GM18505 (cell line): ENCODE measurements around the gene OTOG.

Experiments used
- ATAC-seq: cut with Tn5 transposase; IDR thresholded peaks from one replicate; pipeline ENCODE4 v1.9.1; 2021; ENCODE audit not compliant: unreplicated experiment
- POLR2A ChIP-seq: IDR thresholded peaks from 4 replicates; pipeline ENCODE4 v1.6.1; 2011; ENCODE audit warnings: borderline replicate concordance; ENCODE audit not compliant: insufficient read depth, insufficient read length; ENCODE audit errors: extremely low read depth

The OTOG gene

GRCh38 chr11:17629113-17629512 is 82.1 kb downstream of the OTOG start:
- TF ChIP-seq POLR2A = no peak
- no peak for ATAC-seq

DNA sequence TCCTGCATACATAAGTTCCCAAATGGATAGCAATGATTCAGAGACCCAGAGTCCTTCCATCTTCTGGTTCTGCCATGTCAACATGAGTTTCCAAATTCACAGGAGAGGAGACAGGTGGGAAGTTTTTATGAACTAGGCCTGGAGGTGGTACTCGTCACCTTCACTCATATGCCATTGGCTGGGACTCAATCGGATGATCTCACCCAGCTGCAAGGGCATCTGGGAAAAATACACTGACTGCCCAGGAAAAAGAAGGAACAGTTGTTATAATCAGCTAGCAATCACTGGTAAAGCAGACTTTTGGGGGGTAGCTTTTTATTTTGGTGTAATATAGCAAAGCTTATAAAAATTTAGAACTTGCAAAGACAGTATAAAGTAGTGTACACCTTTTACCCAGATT is 83.9 kb downstream of the OTOG start:
- no peak for ATAC-seq
- TF ChIP-seq POLR2A = no peak

DNA sequence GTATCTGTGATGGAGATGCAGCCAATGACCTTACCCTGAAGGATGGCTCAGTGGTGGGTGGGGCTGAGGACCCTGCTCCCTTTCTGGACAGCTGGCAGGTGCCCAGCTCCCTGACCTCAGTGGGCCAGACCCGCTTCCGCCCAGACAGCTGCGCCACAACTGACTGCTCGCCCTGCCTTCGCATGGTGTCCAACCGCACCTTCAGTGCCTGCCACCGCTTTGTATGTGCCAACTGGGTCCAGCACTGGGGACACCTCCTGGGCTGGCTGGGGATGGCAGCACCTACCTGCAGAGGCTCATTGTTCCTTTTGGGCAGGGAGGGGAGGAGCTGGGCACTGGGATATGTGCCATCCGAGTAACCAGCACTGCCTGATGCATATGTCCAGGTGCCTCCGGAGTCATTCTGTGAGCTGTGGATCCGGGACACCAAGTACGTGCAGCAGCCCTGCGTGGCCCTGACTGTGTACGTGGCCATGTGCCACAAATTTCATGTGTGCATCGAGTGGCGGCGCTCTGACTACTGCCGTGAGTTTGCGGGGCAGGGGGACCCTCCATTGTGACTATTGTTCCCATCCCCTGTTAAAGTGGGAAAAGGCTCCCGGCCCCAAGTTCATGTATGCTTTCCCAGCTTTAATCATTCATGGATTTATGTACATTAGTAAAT is 84.8 kb downstream of the OTOG start:
- no peak for TF ChIP-seq POLR2A
- ATAC-seq = no peak

- TF ChIP-seq POLR2A = no peak
- ATAC-seq = no peak
These were observed 86.4 kb downstream of the OTOG start for GRCh38 chr11:17633279-17633986.

GRCh38 chr11:17633987-17634775 is 87.1 kb downstream of the OTOG start:
- no peak for TF ChIP-seq POLR2A
- ATAC-seq = no peak

GRCh38 chr11:17634776-17635550 is 87.9 kb downstream of the OTOG start:
- no peak for TF ChIP-seq POLR2A
- no peak for ATAC-seq

- ATAC-seq = no peak
- TF ChIP-seq POLR2A = no peak
These were observed 88.5 kb downstream of the OTOG start for GRCh38 chr11:17635551-17635938.

- no peak for TF ChIP-seq POLR2A
- no peak for ATAC-seq
These were observed 89.7 kb downstream of the OTOG start for GRCh38 chr11:17636721-17637120.

GRCh38 chr11:17637901-17638300 is 90.8 kb downstream of the OTOG start:
- TF ChIP-seq POLR2A = no peak
- ATAC-seq = no peak

DNA sequence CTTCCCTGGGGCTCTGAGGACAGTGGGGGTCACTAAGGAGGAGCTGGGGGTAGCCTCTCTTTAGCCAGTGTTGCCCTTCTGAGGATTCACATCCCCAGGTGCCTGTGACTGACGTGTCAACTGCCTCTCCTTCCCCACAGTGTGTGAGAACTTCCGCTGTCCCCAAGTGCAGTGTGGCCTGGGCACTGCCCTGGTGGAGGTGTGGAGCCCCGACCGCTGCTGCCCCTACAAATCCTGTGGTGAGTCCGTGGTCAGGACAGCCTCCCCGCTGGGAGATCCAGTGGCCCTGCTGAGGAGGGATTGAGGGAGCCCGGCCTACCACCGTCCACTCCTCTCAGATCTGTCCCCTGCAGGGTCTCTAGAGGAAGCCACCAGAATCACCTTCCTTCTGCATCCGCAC is 91.3 kb downstream of the OTOG start:
- no peak for TF ChIP-seq POLR2A

DNA sequence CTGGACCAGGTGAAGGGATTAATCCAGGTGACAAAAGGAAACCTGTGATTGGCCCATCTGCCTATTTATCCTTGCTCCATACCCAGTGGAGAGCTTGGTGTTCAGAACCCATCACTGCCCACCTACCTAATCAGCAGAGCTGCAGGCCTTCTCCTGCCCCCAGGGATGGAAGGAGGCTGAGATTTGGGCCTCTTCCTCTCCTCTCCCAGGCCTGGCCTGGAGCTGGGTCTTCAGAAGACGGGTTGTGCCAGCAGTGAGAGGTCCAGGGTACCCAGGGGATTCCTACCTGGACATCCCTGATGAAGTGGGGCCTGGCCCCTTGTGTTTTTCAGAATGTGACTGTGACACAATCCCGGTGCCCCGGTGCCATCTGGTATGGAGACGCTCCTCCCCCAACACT is 92.0 kb downstream of the OTOG start:
- no peak for ATAC-seq

More for the DNA sequence above, 91.3 kb downstream of the OTOG start:
- ATAC-seq = no peak

DNA sequence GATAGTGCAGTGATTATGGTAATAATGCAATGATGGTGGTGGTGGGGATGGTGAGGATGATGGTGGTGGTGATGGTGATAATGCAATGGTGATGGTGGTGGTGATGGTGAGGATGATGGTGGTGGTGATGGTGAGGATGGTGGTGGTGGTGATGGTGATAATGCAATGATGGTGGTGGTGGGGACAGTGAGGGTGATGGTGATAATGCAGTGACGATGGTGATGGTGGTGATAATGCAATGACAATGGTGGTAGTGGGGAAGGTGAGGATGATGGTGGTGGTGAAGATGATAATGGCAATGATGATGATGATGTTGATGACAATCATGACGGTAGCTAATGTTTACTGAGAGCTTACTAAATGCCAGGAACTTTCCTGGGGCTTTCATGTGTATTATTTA is 92.7 kb downstream of the OTOG start:
- no peak for TF ChIP-seq POLR2A

More for the DNA sequence above, 92.0 kb downstream of the OTOG start:
- TF ChIP-seq POLR2A = no peak

More for the DNA sequence above, 92.7 kb downstream of the OTOG start:
- ATAC-seq = no peak
